Heart right ventricle (tissue), 16 donors: Measurements from ENCODE around the gene SLC20A1. TPM values are rescaled to one million over a fixed set of nuclear protein-coding genes. Genes with fewer than 3 reads are reported as not detected.

Source experiments
- ATAC-seq, 8 donors: fragments of 200-7000 bp; cut with Tn5 transposase; one replicate each; pipeline ENCODE4 v1.9.1; 2020; ENCODE audit warnings: mild to moderate bottlenecking in 8 of 8, moderate library complexity in 8 of 8, moderate number of reproducible peaks in 1 of 8
- DNase-seq, 2 donors: peaks; one replicate each; pipeline ENCODE4 v3.0.0-alpha.2; 2020
- H3K27ac ChIP-seq, 10 donors: fragments of 200-600 bp; sonication (generic) in 2 of 10; one replicate each; pipeline versions ENCODE4 v1.5.0 to v1.8.0; 2020 to 2022; ENCODE audit warnings: mild to moderate bottlenecking in 3 of 10
- H3K27me3 ChIP-seq, 7 donors: fragments of 200-600 bp; one replicate each; pipeline ENCODE4 v1.8.0; 2021 to 2022; ENCODE audit warnings: mild to moderate bottlenecking in 2 of 7
- H3K36me3 ChIP-seq, 9 donors: fragments of 200-600 bp; sonication (generic) in 1 of 9; one replicate each; pipeline versions ENCODE4 v1.5.0 to v1.8.0; 2020 to 2022; ENCODE audit warnings: mild to moderate bottlenecking in 2 of 9
- H3K4me1 ChIP-seq, 9 donors: fragments of 200-600 bp; sonication (generic) in 1 of 9; one replicate each; pipeline versions ENCODE4 v1.5.0 to v1.8.0; 2020 to 2022; ENCODE audit warnings: mild to moderate bottlenecking in 4 of 9
- H3K4me3 ChIP-seq, 10 donors: fragments of 200-600 bp; sonication (generic) in 2 of 10; one replicate each; pipeline versions ENCODE4 v1.5.0 to v1.8.0; 2020 to 2022; ENCODE audit warnings: mild to moderate bottlenecking in 7 of 10, moderate library complexity in 2 of 10
- H3K9me3 ChIP-seq, 11 donors: fragments of 200-600 bp in 10 of 11; sonication (generic) in 2 of 11; one replicate each; pipeline versions ENCODE4 v1.5.0 to v1.8.0; 2013 to 2022; ENCODE audit warnings: mild to moderate bottlenecking in 2 of 11, control low read depth in 1 of 11, moderate library complexity in 1 of 11
- WGBS, 2 donors: extraction: QIAGEN DNeasy Blood & Tissue Kit; methylation state at CpG; one replicate each; pipeline ENCODE4 v1.1.7; 2013; ENCODE audit warnings: inconsistent platforms in 1 of 2; 5-methylcytosine and 5-hydroxymethylcytosine counted together
- intact Hi-C, 10 donors: fragments of 100-400 bp; cut with DNase I; formaldehyde crosslinking; loops; one replicate each; pipeline versions ENCODE4 v1.11.1 to v1.14.2; 2022
- polyA plus RNA-seq, 2 donors: library from polyadenylated mRNA; stranded (reverse); fragments of 200-250 nt; gene quantifications; one replicate each; pipeline ENCODE4 v1.2.3, GENCODE V29; 2013
- total RNA-seq, 10 donors: library from RNA; stranded (reverse); fragmentation: NEBNext Ultra II Directional in 3 of 10; extraction: Animal tissue kit (Norgen Biotek cat#: 25700) in 3 of 10; gene quantifications; one replicate each; pipeline versions ENCODE4 v1.2.1 to v1.2.4, GENCODE V29; 2021 to 2023
- TF ChIP-seq, protein P1 (sequence below), 9 donors: fragments of 200-600 bp; sonication (generic) in 2 of 9; IDR thresholded peaks; one replicate each; pipeline versions ENCODE4 v1.5.0 to v1.8.0; 2021 to 2022; ENCODE audit warnings: antibody characterized with exemption in 9 of 9, mild to moderate bottlenecking in 5 of 9, moderate library complexity in 1 of 9
- donor health status: Arrhythmogenic right ventricular cardiomyopathy.
- donor health status: ischemic (EF 13 %, LVEDD 7.1; RV severe dilation, severe dysfunction).
- donor health status: healthy with polysubstance abuse.
- donor health status: DM: no; HTN: yes; CAD: no.
- donor health status: DM: no; HTN: no; CAD: no.
- donor health status: ischemic (EF 25% LVEDD 6.9; RV normal size, moderate dysfunction).
- donor health status: ischemic (EF 25% LVEDD 5.7; RV mildly dilated, moderate dysfunction).
- donor health status: healthy.
- donor health status: DM: yes; HTN: yes; CAD: no.
- donor health status: Ischemic cardiomyopathy.
- donor health status: ischemic (EF 35%, LVEDD 5.7; RV mildly dilated, moderate dysfunction).
- donor health status: nonischemic (EF 11% LVEDD 7.7; RV severe dilation, severe dysfunction).
- donor health status: DM: yes; HTN: yes; CAD: no.
- donor health status: PGD.
- donor health status: ischemic (EF 29% LVEDD 5.4; RV normal size, mild dysfunction).
- donor health status: nonischemic (EF 23%, LVEDD 6.1; RV moderate dilation, normal function).

The SLC20A1 gene
- total and polyA plus RNA-seq, 12 donors, result 9.9 to 21.3 (median 13.2) TPM

GRCh38 chr2:112692495-112692911 lies 46.8 kb downstream of the SLC20A1 start:
- Histone ChIP-seq H3K36me3 (no peaks in the 10 kb centered on the region), H3K27me3 (no peaks in the 10 kb centered on the region), H3K27ac (peak overlapping the region in 3 of 10 donors; percentile 19 to 79 (median 34)), H3K4me1 (peaks cover 0 to 33% (median 0%) of the 10 kb centered on the region in 9 donors), H3K4me3 (no peak overlapping the region), H3K9me3 (no peaks in the 10 kb centered on the region)
- TF ChIP-seq, protein P1, sequence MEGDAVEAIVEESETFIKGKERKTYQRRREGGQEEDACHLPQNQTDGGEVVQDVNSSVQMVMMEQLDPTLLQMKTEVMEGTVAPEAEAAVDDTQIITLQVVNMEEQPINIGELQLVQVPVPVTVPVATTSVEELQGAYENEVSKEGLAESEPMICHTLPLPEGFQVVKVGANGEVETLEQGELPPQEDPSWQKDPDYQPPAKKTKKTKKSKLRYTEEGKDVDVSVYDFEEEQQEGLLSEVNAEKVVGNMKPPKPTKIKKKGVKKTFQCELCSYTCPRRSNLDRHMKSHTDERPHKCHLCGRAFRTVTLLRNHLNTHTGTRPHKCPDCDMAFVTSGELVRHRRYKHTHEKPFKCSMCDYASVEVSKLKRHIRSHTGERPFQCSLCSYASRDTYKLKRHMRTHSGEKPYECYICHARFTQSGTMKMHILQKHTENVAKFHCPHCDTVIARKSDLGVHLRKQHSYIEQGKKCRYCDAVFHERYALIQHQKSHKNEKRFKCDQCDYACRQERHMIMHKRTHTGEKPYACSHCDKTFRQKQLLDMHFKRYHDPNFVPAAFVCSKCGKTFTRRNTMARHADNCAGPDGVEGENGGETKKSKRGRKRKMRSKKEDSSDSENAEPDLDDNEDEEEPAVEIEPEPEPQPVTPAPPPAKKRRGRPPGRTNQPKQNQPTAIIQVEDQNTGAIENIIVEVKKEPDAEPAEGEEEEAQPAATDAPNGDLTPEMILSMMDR (IDR thresholded peaks at IDR 0.05), result no peak
- intact Hi-C loops, result loop anchor here in 6 of 10 donors (5.0 to 10.0 kb wide), 4 partner anchors 65 to 90 kb away; no protein-coding TSS in a partner anchor
- DNase-seq (no peak), ATAC-seq (peak; percentile 23 to 71 (median 55))
- WGBS, 2 donors, result 53 to 66% methylated on average over 5 of the region's 5 CpGs

DNA sequence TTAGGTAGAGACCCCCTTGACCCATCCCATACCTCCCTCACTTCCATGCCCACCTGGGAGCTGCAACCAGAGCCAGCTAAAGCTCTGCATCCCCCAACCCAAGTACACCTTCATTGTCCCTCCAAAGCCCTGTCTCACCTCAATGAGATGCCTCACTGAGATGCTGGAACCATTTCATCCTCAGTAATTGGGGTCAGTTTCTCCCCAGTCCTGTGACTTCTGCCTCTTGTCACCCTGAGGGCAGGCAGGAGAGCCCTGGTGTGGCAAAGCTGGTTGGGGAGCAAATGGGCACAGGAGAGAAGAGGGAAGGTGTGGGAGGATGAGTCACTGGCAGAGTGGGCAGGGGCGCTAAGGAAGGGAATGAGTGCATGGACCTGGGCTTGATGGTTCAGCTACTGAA lies 47.2 kb downstream of the SLC20A1 start:
- Histone ChIP-seq H3K4me3 (no peak overlapping the region), H3K4me1 (peaks cover 0 to 33% (median 0%) of the 10 kb centered on the region in 9 donors), H3K9me3 (no peaks in the 10 kb centered on the region), H3K36me3 (no peaks in the 10 kb centered on the region), H3K27me3 (no peaks in the 10 kb centered on the region), H3K27ac (peak overlapping the region in 1 of 10 donors; percentile 79)
- TF ChIP-seq, protein P1 (IDR thresholded peaks at IDR 0.05), result no peak
- DNase-seq (no peak), ATAC-seq (no peak)
- 94 to 96% methylated on average over 1 of the region's 1 CpG for WGBS, 2 donors
- intact Hi-C loops, result loop anchor here in 6 of 10 donors (5.0 to 10.0 kb wide), 4 partner anchors 66 to 91 kb away; no protein-coding TSS in a partner anchor

DNA sequence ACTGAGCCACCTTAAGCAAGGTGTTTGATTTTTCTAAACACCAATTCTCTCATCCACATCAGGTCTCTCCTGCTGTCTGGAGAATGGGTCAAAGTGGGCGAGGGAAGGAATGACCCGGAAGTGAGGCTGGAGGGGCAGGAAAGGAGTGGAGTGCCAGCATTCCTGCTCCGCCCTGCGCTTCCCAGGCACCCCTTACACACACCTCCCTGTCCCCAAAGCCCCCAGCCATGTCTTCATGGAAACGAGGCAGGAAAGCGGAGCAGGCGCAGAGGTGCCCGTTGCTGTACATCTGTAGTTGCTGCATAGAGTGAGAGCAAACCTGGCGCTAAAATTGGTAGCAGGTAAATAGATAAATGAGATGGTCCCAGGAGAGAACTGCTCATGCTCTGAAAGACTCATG lies 47.9 kb downstream of the SLC20A1 start:
- intact Hi-C loops, result loop anchor here in 6 of 10 donors (5.0 to 10.0 kb wide), 4 partner anchors 66 to 91 kb away; no protein-coding TSS in a partner anchor

DNA sequence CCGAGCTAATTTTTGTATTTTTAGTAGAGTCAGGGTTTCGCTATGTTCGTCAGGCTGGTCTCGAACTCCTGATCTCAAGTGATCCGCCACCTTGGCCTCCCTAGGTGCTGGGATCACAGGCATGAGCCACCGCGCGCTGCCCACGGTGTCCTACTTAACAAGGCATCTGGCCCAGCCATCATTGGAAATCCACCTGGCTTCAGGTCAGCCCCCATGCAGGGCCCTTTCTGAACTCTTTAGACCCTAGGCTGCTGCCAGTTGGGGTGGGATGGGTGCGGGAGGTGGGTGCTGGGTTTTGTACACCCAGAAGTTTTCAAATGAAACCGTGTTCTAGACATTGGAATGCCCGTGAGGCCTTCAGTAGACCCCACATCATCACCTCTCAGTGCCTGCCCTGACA lies 48.4 kb downstream of the SLC20A1 start:
- ATAC-seq (no peak), DNase-seq (no peak)
- Histone ChIP-seq H3K27me3 (no peaks in the 10 kb centered on the region), H3K36me3 (no peaks in the 10 kb centered on the region), H3K9me3 (no peaks in the 10 kb centered on the region), H3K4me3 (no peak overlapping the region), H3K27ac (no peak overlapping the region), H3K4me1 (peaks cover 0 to 43% (median 0%) of the 10 kb centered on the region in 9 donors)
- intact Hi-C loops, result loop anchor here in 6 of 10 donors (5.0 to 10.0 kb wide), 4 partner anchors 67 to 92 kb away; no protein-coding TSS in a partner anchor
- TF ChIP-seq, protein P1 (IDR thresholded peaks at IDR 0.05), result no peak
- WGBS, 2 donors, result 96 to 98% methylated on average over 12 of the region's 12 CpGs

More for the DNA sequence above, 47.9 kb downstream of the SLC20A1 start:
- Histone ChIP-seq H3K27me3 (no peaks in the 10 kb centered on the region), H3K4me1 (peaks cover 0 to 37% (median 0%) of the 10 kb centered on the region in 9 donors), H3K36me3 (no peaks in the 10 kb centered on the region), H3K9me3 (no peaks in the 10 kb centered on the region), H3K27ac (no peak overlapping the region), H3K4me3 (no peak overlapping the region)
- TF ChIP-seq, protein P1 (IDR thresholded peaks at IDR 0.05), result no peak
- DNase-seq, result no peak
- WGBS, 2 donors, result 81 to 90% methylated on average over 9 of the region's 9 CpGs
- ATAC-seq, result no peak
